Astrocyte of the cerebellum (primary cell): ENCODE results near the gene SH3RF3.

Experiments
- DNase-seq: peaks from one replicate; pipeline ENCODE4 v3.0.0-alpha.2; 2011; ENCODE audit warnings: low read depth
- H3K4me3 ChIP-seq: 2 replicates; pipeline ENCODE4 v1.5.1; 2011; ENCODE audit warnings: mild to moderate bottlenecking, low read depth, low read length, moderate library complexity
- in situ Hi-C: cut with HindIII; loops from 2 replicates; pipeline ENCODE4 v1.10.0; 2017; ENCODE audit warnings: low sequenced_read_pairs
- TF ChIP-seq, protein P1 (sequence below): IDR thresholded peaks from 2 replicates; pipeline ENCODE4 v1.5.1; 2012; ENCODE audit warnings: low read length, low read depth, moderate library complexity, mild to moderate bottlenecking; ENCODE audit errors: missing control alignments

The SH3RF3 gene

DNA sequence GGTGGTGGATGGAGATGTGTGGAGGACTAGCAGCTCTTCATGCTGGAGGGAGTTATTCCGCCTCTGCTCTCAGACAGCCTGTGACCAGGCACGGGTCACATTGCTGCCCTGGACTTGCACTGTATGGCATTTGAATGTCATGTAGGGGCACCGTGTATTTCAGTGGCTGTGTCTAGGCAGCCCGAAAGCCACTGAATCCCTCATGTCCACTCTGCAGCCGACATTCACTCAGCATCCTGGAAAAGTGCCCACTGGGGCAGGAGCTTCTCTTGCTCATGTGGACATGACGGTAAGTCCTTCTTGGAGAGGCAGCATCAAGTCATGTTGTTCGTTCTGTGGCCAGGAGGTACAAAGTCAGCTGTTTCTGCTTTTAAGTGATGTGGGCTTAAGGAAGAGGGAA lies 127.9 kb downstream of the SH3RF3 start:
- no peak for DNase-seq

DNA sequence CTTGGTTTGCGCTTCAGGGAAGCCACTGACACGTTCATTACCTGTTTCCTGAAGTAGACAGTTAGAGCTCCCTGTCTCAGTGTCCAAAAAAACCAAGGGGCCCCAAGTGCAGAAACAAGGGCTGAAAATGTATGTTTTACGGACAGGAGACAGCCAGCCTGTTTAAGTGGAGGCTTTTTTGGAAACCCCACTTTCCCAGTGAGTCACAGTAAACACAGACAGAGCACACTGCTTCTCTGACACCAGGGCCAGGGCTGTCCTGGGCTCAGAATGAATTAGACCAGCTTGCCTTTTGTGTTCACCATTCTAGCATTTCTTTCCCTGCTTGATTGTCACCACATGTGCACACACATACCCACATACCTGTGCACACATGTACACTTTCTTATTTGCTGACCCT lies 128.6 kb downstream of the SH3RF3 start:
- in situ Hi-C loops: no loop called here
- DNase-seq: no peak
- no peak overlapping the region for H3K4me3 ChIP-seq
- TF ChIP-seq, protein P1, sequence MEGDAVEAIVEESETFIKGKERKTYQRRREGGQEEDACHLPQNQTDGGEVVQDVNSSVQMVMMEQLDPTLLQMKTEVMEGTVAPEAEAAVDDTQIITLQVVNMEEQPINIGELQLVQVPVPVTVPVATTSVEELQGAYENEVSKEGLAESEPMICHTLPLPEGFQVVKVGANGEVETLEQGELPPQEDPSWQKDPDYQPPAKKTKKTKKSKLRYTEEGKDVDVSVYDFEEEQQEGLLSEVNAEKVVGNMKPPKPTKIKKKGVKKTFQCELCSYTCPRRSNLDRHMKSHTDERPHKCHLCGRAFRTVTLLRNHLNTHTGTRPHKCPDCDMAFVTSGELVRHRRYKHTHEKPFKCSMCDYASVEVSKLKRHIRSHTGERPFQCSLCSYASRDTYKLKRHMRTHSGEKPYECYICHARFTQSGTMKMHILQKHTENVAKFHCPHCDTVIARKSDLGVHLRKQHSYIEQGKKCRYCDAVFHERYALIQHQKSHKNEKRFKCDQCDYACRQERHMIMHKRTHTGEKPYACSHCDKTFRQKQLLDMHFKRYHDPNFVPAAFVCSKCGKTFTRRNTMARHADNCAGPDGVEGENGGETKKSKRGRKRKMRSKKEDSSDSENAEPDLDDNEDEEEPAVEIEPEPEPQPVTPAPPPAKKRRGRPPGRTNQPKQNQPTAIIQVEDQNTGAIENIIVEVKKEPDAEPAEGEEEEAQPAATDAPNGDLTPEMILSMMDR: no peak

More for the DNA sequence above, 127.9 kb downstream of the SH3RF3 start:
- in situ Hi-C loops: no loop called here
- no peak overlapping the region for H3K4me3 ChIP-seq
- TF ChIP-seq, protein P1: no peak

GRCh38 chr2:109258376-109258775 lies 129.4 kb downstream of the SH3RF3 start:
- TF ChIP-seq, protein P1: no peak
- in situ Hi-C loops: no loop called here
- H3K4me3 ChIP-seq: no peak overlapping the region
- no peak for DNase-seq

GRCh38 chr2:109258905-109259540 lies 130.0 kb downstream of the SH3RF3 start:
- in situ Hi-C loops: no loop called here
- TF ChIP-seq, protein P1: no peak
- H3K4me3 ChIP-seq: no peak overlapping the region
- no peak for DNase-seq

- TF ChIP-seq, protein P1: no peak
- in situ Hi-C loops: loop anchor here (5.0 kb wide), 1 partner anchor 78 kb away; no protein-coding TSS in a partner anchor
- no peak overlapping the region for H3K4me3 ChIP-seq
- no peak for DNase-seq
Measured at GRCh38 chr2:109259671-109260070, 130.7 kb downstream of the SH3RF3 start.

GRCh38 chr2:109260116-109260855 lies 131.3 kb downstream of the SH3RF3 start:
- no peak for DNase-seq
- TF ChIP-seq, protein P1: no peak
- in situ Hi-C loops: loop anchor here (5.0 kb wide), 1 partner anchor 77 kb away; no protein-coding TSS in a partner anchor
- no peak overlapping the region for H3K4me3 ChIP-seq
